NCI-H1436 treated with DMSO at 0.1 percent for 48 hours (cell line): Measurements from ENCODE around the gene DNAH9.

Experiments used
- DNase-seq: peaks from one replicate; lab custom pipeline; 2025; lab: John Stamatoyannopoulos, UW

The DNAH9 gene

DNA sequence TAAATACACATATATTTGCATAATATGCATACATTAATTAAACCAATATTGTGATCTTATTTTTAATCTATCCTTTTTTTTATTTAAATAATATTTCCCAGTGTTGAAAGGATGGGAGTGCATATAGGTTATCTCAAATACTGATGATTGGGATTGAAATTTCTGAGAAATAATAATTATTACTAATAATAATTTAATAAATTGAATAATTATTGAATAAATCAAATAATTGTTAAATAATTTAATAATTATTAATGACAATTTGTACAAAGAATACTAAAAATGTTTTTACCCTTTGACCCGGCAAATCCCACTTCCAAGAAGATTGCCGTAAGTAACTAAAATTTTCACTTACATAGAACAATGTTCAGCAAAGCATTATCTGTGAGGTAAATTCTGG, 250.1 kb downstream of the DNAH9 start:
- no peak for DNase-seq

DNA sequence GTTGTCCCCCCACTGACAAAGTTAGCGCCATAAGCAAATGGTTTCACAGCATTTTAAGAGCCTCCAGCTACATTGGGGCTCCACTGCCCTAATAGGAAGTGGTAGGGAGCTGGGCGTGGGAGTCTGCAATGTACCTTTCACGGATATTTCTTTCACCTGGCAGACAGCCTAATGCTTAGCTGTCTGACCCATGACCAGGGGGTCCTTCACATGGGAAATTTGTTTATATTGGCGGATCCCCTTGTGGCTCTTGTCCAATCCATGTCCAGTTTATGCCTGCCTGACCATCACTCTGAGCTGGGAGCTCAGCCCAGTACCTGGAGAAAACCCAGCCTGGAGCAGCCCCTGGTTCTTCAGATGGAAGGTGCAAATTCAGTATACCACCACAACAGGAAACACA, 254.0 kb downstream of the DNAH9 start:
- DNase-seq, result no peak

DNA sequence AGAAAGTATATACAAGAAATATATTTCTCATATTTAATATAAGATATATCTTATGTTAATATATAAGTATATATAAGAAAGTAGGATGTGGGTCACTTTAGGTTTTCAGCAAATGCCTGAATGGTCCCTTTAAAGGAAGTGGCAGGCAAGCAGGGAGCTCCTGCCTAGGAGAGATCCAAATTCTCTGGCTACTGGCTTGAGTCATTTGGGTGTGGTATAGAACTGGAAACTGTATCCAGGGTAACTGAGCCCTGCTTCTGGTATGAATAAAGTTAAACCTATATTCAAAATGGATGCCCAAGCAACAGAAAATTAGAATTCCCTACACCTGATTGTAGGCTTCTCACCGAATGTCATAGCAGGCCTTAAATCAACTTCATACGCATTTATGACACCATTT, 254.6 kb downstream of the DNAH9 start:
- DNase-seq, result no peak

DNA sequence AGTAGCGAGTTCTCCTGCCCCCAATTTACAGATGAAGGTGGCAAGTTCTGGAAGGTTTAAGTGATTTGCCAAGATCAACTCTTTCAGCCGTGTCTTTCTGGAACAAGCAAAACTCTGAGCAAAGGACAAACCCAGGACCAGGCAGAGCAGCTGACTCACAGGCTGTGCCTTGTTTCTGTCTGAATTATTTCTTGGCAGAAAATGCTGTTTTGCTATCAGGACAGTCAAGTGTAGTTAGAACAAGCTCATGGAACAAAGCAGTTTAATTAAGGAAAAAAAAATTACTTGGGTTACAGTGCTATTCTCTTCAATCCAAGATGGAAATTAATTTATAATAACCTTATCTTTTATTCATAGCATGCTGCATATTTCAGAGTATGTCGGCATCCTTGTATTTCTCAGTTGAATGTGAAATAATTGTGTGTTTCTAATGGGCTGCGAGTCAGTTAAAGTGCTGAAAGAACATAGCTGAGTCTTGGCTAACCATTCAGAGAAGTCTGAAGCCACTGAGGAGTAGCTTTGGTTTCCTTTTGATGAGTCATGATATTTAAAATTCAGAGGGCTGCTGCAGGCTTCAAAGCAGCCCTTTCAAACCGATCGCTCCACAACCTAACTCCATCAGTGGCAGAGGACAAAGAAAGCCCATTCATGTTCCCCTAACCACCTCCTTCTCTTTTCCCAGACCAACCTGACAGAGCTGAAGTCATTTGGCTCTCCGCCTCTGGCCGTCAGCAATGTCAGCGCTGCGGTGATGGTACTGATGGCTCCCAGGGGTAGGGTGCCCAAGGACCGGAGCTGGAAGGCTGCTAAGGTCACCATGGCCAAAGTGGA, 255.3 kb downstream of the DNAH9 start:
- DNase-seq, result no peak

DNA sequence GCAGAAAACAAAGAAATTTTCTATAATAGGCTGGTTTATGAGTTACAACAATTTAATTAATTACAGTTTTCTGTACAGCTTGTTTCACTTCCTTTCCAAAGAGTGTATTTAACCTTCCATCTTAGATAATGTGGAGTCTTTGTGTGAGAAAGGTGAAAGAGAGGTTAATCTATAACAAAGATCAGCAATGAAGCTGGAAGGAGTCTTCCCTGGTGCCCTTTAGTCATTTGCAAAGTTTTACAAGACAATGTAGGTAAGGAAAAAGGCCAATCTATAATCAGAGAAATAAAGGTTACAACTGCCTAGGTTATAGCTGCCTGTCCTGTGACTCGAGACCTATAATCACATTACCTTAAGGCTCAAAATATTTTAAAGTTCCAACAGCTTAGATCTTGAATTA, 257.0 kb downstream of the DNAH9 start:
- DNase-seq, result no peak

DNA sequence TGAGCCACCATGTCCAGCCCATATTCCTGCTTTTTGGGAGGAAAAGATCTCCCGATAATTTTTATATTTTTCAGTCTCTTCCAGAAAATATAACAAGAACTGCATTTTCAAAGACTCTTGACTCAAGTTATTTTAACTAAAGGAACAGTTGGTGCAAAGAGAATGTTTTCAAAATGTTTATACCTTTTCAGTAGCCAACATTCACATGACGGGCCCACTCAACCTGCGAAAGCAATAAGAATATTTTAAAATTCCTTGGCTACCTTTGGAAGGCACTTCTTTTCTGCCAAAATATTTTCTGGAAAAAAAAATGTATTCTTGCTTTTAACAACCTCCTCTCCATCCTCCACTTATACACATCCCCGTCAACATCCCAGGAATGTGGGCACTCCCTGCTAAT, 258.7 kb downstream of the DNAH9 start:
- no peak for DNase-seq

DNA sequence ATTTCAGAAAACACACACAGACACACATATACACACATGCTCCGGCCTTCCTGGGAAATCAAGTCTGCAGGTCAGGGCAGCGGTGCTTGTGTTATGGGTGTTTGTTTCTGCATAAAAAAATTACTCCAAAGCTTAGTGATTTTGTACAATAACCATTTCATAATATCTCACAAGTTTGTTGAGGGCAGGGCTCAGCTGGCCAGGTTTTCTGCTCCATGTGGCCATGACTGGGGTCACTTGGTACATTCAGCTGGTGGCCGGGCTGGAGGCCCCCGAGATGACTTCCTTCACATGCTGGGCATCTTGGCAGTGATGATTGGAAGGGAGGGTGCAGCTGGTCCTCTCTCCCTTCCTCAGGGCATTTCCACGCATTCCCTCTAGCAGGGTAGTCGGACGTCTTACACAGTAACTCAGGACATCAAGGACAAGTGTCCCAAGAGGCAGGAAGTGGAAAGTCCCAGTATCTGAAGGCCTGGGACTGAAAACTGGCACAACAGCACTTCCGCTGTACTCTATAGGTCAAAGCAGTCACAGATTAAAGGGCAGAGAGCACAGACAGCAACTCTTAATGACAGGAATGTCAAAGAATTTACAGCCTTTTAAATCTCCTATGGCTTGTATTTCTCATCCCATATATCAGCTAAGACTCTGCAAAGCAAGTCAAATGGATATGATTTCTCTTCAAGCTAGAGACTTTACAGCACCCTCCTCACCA, 271.6 kb downstream of the DNAH9 start:
- DNase-seq, result no peak

DNA sequence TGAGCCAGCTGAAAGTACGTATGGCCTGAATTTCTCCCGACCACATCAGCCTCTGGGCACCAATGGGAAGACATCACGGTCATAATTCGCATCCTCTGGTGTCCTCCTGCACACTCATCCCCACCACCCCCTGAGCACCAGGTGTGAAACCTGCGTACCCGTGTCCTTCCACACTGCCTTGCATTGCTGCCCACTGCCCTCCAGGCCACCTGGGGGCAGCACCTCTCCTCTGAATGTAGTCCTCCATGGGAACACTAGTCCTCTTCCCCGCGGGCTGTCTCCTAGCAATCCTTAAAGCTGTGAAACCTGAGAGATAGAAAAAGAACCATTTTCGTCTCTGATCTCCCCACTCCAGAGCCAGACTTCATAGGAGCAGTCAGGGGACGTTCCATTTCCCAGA, 273.5 kb downstream of the DNAH9 start:
- DNase-seq, result no peak

DNA sequence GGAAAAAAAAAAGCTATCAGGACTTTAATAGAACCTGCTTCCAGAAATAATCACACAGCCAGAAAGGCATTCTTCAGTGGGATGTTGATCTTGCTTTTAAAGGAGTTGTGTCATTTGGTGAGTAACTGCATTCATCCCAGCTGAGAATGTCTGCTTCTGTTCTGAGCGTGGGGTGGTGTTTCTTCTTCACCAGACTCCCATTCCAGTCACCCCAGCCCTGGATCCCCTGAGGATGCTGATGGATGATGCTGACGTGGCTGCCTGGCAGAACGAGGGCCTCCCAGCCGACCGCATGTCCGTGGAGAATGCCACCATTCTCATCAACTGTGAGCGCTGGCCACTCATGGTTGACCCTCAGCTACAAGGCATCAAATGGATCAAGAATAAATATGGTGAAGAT, 276.5 kb downstream of the DNAH9 start:
- DNase-seq, result no peak

DNA sequence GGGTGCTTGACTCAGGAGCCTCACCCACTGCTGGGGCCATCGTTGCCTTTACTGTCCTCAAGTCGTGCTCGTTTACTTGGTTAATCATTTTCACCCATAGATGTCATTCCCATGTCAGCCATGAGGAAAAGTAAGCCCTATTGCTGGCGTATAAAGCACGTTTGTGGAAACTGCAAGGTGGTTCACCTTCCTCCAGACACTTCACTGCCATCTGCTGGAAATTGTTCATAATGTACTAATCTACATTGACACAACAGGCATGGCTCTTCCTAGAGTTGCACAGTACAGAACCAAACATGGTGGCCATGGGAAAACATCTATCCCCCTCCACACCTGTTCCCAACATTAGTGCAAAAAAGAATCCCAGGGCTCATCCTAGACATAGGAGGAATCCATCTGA, 282.4 kb downstream of the DNAH9 start:
- no peak for DNase-seq

DNA sequence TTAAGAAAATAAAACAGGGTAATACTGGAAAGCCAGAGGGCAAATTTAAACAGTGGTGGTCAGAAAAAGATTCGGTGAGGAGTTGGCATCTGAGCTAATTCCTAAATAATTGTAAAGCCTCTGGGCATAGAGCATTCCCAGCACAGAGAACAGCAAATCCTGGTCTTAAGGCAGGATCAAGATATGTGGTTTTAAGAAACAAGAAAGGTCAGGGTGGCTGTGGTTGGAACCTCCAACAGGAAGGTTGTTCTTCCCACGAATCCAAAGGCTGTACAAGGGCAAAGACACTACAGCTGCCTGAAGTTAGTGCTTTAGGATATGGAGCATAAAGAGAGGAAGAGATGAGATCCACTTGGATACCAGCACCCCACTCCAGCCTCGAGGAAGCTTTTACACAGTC, 284.4 kb downstream of the DNAH9 start:
- no peak for DNase-seq

DNA sequence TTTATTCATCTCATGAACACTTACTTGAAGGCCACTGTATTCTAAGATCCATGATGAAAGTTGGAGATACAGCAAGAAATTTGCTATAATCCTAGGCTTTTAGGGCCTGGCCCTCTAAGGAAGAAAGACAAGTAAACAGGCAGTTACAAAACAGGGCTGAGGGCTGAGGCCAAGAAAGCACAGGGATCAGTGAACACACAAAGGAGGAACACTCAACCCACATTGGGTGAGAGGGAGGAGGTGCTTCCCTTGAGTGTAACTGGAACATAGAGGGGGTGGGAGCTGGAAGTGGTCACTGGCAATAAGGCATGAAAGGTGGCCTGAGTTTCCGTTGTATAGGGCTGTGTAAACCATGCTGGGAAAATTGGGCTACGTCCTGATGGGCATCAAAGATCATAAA, 286.8 kb downstream of the DNAH9 start:
- DNase-seq, result no peak

DNA sequence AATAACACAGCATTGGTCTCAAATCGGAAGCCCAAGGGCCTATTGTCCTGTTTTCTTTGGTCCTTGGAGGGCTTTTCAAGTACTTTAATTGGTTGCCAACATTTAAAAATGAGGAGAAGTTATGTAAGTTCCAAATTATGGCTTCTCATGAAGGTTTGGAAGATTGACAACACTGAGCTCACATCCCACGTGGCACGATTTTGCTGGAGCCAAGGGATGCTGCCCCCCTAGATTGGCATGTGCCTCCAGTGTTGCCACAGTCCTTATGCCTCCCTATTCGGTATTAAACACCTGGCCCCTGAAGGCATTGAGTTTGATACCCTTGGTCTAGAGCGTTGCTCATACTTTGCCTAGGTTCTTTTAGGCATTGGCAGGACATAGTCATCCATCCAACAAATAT, 291.0 kb downstream of the DNAH9 start:
- DNase-seq, result no peak

DNA sequence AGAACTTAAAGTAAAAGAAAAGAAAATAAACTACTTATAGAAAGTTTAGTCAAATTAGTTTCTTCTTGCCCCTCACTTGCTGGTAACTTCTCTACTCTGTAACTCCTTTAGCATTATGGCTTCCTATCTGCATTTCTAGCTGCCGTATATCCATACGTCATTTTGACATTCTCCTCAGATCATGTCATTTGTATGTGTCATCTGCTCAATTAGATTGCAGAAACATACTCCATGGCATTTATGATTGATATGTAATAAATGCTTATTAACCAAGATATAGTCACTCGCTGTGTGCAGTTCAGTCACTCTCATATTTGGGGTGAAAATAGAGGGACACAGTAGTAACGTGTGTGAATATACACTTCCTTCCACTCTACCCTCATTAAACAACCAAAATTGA, 295.6 kb downstream of the DNAH9 start:
- DNase-seq, result no peak

DNA sequence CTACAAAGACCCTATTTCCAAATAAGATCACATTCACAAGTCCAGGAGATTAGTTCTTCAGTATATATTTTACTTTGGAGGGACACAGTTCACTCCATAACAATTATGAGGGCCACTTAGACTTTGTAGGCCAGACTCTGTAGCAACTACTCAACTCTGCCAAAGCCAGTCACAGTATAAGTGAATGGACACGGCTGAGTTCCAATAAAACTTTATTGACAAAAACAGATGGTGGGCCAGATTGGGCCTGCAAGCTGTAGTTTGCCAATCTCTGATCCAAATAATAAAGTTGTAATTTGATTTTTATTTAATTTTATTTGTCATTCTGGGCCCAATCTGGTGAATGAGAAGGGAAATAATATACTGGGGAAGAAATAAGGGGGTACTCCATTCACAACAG, 297.9 kb downstream of the DNAH9 start:
- DNase-seq, result no peak

DNA sequence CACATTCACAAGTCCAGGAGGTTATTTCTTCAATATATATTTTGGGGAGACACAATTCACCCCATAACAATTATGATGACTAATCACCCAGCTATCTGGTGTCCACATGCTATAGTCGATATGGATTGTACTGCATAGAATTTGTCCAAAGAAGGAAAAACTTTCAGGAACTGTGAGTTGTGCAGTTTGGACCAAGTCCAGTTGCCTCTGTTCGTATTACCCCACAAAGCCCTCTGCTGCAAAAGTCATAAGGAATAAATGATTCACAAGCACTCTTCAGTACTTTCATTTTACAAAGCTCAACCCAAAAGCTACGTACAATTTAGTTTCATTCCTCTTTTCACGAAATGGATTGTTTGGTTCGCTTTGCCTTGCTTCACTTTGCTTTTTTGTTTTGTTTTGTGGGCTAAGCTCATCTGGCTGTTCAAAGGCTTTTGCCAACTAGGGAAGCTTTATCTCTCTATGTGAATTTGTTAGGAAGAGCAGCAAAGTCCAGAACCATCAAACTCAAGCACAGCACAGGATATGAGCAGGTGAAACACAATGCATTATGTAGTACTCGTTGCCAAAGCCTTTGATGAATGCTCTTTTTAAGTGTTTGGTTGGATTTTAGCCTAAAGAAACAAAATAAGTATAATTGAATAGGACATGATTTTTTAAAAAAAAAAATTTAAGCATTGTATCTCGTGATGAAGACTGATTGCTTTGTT, 300.4 kb downstream of the DNAH9 start:
- no peak for DNase-seq

DNA sequence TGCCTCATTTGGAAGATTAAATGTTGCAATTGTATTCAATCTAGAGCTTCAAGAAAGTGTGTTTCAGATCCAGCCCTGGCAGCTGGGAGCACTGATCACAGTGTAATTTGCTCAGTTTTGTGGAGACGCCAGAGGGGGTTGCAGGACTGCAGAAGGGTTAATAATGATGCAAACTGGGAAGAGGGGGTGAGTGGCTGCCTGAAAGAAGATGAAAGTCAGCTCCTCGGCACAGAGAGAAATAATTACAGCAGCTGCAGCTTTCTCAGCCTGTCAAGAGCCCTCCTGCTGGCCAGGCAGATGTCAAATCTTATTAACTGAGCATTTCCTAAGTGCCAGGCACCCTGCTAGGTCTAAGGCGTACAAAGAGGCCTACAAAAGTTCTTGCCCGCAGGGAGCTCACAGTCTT, 301.3 kb downstream of the DNAH9 start:
- DNase-seq, result peak; percentile 53

DNA sequence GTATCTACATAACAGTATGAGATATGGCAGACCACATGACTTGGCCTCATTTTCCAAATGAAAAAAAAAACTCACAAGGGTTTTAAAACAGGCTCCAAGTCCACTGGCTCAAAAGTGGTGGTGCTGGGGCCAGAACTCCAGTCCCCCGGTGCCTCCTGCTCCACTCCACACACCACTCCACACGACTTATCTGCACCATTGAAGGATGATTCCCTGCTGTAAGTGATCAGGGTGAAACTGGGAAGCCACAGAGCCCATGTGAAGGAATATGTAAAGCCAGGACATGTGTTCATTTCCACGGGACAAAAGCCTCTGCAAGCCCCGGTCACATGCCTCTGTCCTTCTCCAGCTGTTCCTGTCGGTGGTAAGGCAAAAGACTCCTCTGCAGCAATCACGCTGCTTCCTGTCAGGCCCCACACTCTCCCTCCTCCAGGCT, 301.8 kb downstream of the DNAH9 start:
- no peak for DNase-seq

DNA sequence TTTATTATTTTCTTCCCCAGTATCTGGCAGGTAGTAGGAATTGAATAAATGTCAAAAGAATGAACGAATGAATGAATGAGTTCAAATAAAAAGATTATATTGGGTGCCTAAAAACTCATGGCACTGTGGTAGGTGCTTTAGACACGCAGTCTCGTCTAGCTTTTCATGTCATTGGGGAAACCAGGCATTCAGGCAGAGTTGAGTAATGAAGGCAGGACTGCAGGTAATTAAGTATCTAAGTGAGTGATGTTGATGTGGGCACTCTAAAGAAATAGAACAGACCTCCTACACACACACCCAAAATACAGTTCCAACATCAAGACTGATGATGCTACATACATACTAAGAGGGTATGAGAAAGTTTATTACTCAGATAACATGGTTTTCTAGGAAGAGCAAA, 302.4 kb downstream of the DNAH9 start:
- DNase-seq, result no peak

DNA sequence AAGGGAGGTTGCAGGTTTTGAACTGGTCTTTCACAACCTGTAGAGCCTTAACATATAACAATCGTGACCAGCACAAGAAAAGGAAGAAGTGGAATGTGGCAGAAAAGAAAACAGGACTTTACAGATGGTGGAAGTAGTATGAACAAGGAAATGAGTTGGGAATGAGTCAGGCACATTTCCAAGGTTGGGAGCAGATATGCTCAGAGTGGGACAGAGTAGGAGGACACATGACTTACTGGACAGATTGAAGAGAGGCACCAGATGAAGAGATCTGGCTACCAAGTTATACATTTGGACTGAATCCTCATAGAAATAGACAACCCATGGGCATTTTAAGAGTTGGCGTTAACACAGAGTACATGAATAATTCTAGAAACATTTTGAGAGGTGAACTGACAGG, 303.7 kb downstream of the DNAH9 start:
- no peak for DNase-seq

DNA sequence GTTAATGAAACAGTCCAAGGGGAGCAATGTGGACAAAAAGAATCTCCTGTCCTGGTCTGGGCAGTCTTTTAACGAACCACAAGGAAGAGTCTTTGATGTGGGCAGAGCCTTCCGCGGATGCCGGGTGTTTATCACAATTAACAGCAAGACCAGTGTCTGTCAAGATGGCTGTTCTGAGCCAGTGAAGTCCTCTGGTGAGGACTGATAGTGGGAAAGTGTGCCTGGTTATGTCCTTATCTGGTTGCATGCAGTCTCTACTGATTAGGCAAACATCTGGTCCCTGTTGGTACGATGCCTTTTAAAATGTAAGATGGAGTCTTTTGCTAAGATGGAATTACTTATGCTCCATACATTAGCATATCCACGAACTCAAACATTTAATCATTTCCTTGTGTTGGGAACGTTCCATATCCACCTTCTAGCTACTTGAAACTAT, 310.5 kb downstream of the DNAH9 start:
- DNase-seq, result no peak

DNA sequence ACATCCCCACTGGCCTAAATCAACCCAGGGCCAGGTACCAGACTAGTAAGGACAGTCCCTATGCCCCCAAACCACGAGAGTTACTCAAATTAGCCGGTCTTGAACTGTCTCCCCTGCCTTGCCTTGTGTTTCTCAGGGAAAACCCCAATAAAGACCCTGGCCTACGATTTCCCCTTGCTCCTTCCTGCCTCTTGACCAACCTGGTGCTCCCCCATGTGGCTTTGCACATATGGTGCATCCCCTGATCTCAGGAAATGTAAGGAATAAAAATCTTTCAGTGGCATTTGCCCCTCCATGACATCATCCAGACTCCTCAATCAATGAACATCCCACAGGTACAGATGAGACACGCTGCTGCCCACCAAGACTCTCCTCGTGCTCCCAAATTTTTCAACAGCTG, 311.1 kb downstream of the DNAH9 start:
- no peak for DNase-seq

DNA sequence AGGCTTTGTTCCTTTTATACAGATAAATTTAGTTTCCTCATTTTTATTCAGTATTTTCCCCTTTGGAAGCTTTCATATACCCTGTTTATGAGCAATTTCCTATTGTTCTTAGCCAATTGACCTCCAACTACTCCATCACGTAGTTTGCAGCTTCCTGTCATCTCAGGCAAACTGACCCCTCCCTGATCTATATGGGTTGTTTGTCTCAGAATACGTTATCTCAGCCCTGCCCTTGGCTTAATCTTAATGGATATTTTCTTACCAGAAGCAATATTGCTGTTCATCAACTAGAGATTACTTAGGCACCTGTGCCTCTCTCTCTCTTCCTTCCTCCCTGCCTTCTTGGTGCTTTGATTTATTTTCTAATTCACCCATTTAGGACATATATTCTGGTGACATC, 317.8 kb downstream of the DNAH9 start:
- no peak for DNase-seq
